ENCODE results near the gene DOCK2. TPM values are rescaled to one million over a fixed set of nuclear protein-coding genes. Genes with fewer than 3 reads are reported as not detected.

DOCK2 gene
- total RNA-seq, 1 donor from 2014 or later, result 3.9 TPM

- TF ChIP-seq, protein P1, sequence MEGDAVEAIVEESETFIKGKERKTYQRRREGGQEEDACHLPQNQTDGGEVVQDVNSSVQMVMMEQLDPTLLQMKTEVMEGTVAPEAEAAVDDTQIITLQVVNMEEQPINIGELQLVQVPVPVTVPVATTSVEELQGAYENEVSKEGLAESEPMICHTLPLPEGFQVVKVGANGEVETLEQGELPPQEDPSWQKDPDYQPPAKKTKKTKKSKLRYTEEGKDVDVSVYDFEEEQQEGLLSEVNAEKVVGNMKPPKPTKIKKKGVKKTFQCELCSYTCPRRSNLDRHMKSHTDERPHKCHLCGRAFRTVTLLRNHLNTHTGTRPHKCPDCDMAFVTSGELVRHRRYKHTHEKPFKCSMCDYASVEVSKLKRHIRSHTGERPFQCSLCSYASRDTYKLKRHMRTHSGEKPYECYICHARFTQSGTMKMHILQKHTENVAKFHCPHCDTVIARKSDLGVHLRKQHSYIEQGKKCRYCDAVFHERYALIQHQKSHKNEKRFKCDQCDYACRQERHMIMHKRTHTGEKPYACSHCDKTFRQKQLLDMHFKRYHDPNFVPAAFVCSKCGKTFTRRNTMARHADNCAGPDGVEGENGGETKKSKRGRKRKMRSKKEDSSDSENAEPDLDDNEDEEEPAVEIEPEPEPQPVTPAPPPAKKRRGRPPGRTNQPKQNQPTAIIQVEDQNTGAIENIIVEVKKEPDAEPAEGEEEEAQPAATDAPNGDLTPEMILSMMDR (IDR thresholded peaks at IDR 0.05; ENCODE audit: insufficient read depth, low read length, poor library complexity, severe bottlenecking), result no peak
- DNase-seq (ENCODE audit: low read depth), result no peak
Observed at GRCh38 chr5:169791251-169791650, 154.2 kb downstream of the DOCK2 start.

GRCh38 chr5:169795338-169795737, 158.3 kb downstream of the DOCK2 start:
- no peaks in the 10 kb centered on the region for H3K36me3 ChIP-seq (ENCODE audit: control insufficient read depth, insufficient read depth, low read length)
- H3K4me3 ChIP-seq (ENCODE audit: low read depth, low read length), result no peak overlapping the region
- no peak for DNase-seq (ENCODE audit: low read depth)
- TF ChIP-seq, protein P1 (IDR thresholded peaks at IDR 0.05; ENCODE audit: insufficient read depth, low read length, poor library complexity, severe bottlenecking), result no peak
- no peaks in the 10 kb centered on the region for H3K27me3 ChIP-seq (ENCODE audit: control insufficient read depth, insufficient read depth, low read length)

More at GRCh38 chr5:169791251-169791650, 154.2 kb downstream of the DOCK2 start:
- no peaks in the 10 kb centered on the region for H3K27me3 ChIP-seq (ENCODE audit: control insufficient read depth, insufficient read depth, low read length)
- H3K36me3 ChIP-seq (ENCODE audit: control insufficient read depth, insufficient read depth, low read length), result no peaks in the 10 kb centered on the region
- no peak overlapping the region for H3K4me3 ChIP-seq (ENCODE audit: low read depth, low read length)

- no peaks in the 10 kb centered on the region for H3K36me3 ChIP-seq (ENCODE audit: control insufficient read depth, insufficient read depth, low read length)
- no peak for DNase-seq (ENCODE audit: low read depth)
- H3K4me3 ChIP-seq (ENCODE audit: low read depth, low read length), result no peak overlapping the region
- TF ChIP-seq, protein P1 (IDR thresholded peaks at IDR 0.05; ENCODE audit: insufficient read depth, low read length, poor library complexity, severe bottlenecking), result no peak
- H3K27me3 ChIP-seq (ENCODE audit: control insufficient read depth, insufficient read depth, low read length), result no peaks in the 10 kb centered on the region
Observed at GRCh38 chr5:169796731-169797130, 159.7 kb downstream of the DOCK2 start.

DNA sequence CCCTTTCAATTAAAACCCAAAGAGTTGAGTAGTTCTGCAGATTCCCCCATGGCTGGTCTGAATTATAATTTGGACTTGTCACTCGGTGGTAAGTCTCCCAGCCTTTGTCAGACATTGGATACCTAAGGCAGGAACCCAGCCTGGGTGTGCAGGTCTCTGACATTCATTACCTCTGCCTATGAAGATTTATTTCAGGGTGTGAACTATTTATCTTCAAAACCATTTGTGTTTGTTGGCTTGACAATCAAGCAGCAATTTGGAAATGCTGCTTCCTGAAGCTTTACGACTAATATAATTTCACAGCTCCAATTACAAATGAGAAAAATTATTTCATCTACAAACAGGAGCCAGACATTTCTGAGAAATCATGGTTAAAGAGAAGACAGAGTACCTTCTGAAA, 160.5 kb downstream of the DOCK2 start:
- Histone ChIP-seq H3K4me3 (ENCODE audit: low read depth, low read length) (no peak overlapping the region), H3K27me3 (ENCODE audit: control insufficient read depth, insufficient read depth, low read length) (no peaks in the 10 kb centered on the region), H3K36me3 (ENCODE audit: control insufficient read depth, insufficient read depth, low read length) (no peaks in the 10 kb centered on the region)
- TF ChIP-seq, protein P1 (IDR thresholded peaks at IDR 0.05; ENCODE audit: insufficient read depth, low read length, poor library complexity, severe bottlenecking), result no peak
- DNase-seq (ENCODE audit: low read depth), result no peak

DNA sequence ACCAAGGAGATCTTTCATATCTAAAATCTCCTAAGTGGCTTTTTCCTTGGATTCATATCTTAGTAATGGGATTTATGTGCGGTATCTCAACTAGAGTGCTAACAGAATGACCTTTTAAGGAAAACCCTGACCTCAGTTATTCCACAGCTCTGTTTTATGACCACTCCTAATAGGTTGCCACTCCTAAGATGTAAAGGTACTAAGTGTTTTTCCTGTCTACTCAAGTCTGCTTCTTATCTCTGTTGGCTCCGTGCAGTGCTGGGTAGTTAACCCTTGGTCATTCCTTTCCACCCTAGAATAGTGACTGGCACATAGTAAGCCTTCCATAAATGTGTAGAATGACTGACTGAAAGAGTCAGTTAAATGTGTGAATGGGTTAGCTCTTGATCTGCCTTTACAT, 161.4 kb downstream of the DOCK2 start:
- Histone ChIP-seq H3K4me3 (ENCODE audit: low read depth, low read length) (no peak overlapping the region), H3K36me3 (ENCODE audit: control insufficient read depth, insufficient read depth, low read length) (no peaks in the 10 kb centered on the region), H3K27me3 (ENCODE audit: control insufficient read depth, insufficient read depth, low read length) (no peaks in the 10 kb centered on the region)
- TF ChIP-seq, protein P1 (IDR thresholded peaks at IDR 0.05; ENCODE audit: insufficient read depth, low read length, poor library complexity, severe bottlenecking), result no peak
- no peak for DNase-seq (ENCODE audit: low read depth)

GRCh38 chr5:169798906-169799660, 162.0 kb downstream of the DOCK2 start:
- Histone ChIP-seq H3K27me3 (ENCODE audit: control insufficient read depth, insufficient read depth, low read length) (no peaks in the 10 kb centered on the region), H3K36me3 (ENCODE audit: control insufficient read depth, insufficient read depth, low read length) (no peaks in the 10 kb centered on the region), H3K4me3 (ENCODE audit: low read depth, low read length) (no peak overlapping the region)
- TF ChIP-seq, protein P1 (IDR thresholded peaks at IDR 0.05; ENCODE audit: insufficient read depth, low read length, poor library complexity, severe bottlenecking), result no peak
- no peak for DNase-seq (ENCODE audit: low read depth)
